HG03439 (cell line): Measurements from ENCODE around the gene CDK8.

Experiments
- ATAC-seq: cut with Tn5 transposase; IDR thresholded peaks from one replicate; pipeline ENCODE4 v1.9.1; 2021; ENCODE audit warnings: mild to moderate bottlenecking, moderate library complexity; ENCODE audit not compliant: unreplicated experiment

The CDK8 gene

DNA sequence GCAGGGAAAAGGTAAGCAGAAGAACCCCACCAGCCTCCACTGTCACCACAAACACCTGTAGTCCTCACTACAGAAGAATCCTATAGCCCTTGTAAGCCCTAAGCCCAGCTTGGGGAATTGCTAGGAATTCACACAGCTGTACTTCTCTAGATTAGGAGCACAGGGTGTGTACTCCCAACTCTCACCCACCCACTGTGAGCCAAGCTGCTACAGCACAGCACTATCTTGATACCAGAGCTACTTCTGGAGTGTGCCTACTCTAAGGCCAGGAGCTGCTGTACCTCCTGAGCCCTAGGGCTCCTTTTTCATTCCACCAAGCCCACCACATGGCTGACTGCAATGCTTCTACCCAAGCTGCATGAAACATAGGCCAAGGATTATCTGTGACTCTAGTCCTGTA lies 181.2 kb downstream of the CDK8 start:
- ATAC-seq = no peak

DNA sequence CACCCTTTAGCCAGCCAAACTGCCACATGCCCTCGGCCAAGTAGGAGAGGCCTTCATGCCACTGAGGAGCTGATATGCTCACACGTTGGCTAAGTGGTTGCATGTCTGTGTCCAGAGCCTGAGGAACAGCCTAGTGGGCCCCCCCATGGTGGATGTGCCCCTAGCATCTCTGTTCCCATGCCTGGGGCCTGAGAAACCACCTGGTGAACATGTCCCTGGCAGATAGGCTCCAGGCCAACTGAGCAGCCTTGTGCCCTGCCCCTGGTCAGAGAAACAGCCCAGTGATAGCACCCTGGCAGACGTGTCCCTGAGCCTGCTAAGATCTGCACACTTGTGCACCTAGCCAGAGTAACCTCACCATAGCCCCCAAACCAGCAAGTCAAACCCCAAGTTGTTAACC lies 181.7 kb downstream of the CDK8 start:
- ATAC-seq = no peak

GRCh38 chr13:26436914-26437313 lies 183.0 kb downstream of the CDK8 start:
- ATAC-seq = no peak

DNA sequence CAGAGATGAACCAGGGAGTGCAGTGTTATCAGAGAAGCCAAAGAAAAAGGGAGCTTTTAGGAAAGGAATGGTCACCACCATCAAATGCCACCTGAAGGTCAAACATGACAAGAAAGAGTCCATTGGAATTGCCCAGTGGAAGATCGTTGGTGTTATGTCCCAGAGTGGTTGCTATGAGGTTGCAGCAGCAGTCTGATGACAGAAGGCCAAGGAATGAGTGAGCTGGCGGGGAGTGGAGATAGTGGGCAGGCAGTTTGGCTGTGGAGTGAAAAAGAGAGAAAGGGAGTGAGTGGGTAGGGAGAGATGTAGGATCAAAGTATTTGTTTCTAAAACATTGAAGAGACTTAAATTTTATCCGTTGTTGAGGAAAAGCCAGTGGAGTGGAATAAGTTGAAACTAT lies 186.2 kb downstream of the CDK8 start:
- ATAC-seq = no peak

DNA sequence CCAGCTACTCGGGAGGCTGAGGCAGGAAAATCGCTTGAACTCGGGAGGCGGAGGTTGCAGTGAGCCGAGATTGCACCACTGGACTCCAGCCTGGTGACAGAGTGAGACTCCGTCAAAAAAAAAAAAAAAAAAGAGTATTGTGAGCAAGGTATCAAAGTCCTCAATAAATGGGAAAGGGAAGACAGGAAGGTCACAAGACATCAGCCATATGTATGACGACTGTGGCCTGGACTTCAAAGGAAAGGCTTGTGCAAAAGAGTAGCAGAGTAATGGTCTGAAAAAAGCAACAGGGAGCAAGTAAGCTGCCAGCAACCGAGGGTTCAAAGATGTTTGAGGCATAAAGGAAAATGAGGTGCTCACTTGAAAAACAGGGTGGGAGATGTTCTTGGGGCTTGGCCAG lies 187.5 kb downstream of the CDK8 start:
- ATAC-seq = no peak

DNA sequence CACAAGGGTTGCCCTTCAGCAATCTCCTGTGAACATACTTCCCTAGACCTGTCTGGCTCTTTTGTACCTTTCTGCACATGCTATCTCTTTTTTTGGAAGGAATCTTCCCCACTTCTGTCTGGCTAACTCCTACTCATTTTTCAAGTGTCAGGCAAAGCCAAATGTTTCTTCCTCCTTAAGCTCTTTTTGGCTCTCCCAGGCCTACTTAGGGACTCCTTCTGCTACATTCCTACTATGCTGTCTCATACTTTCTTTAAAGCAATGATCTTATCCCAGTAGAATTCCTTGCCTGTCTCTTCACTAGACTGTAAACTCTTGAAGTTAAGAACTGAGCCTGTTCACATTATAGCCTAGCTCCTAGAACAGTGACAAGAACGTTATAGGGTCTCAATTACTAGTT lies 188.6 kb downstream of the CDK8 start:
- ATAC-seq = no peak

DNA sequence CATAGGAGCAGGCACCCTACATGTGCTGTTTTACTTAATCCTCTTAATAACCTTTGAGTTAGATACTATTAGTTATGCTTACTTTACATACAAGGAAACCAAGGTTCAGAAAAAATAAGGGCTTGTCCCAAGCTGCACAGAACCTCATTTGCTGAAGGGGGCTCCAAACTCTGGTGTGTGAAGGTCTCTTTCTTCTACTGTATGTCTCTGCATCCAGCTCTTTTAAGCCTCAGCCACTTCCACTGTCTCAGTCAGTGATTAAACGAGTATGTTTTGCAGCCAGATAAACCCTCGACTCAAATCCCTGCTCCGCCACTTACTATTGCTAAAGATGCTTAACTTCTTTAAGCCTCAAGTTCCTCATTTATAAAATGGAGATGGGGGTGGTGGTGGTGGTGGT lies 191.2 kb downstream of the CDK8 start:
- ATAC-seq = no peak

DNA sequence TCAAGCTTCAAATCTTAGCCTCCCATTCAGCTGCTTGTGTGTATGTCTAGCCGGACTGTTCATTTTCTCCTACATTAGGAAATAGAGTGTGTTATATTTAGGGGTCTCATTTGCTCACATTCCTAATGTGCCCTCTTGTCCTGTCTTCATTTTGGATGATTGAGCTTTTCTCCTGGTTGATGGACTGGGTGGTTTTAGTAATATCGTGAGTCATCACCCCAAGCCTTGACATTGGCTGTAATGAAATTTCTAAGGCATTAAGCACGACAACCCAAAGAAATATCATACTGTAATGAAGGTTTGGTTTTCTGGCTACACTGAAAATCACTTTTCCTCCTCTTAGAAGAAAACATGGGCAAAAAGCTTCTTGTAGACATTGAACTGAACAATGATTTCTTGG lies 192.8 kb downstream of the CDK8 start:
- ATAC-seq = no peak

GRCh38 chr13:26448032-26448431 lies 194.1 kb downstream of the CDK8 start:
- ATAC-seq = no peak

GRCh38 chr13:26449063-26449848 lies 195.3 kb downstream of the CDK8 start:
- no peak for ATAC-seq
